Neural cell (in vitro differentiated cells): Measurements from ENCODE around the gene RECK. TPM values are rescaled to one million over a fixed set of nuclear protein-coding genes. Genes with fewer than 3 reads are reported as not detected.

Experiments used
- H2AFZ ChIP-seq: fragments of 200-600, 300-800 bp; sonication (generic), shearing (Covaris generic); 2 replicates; pipeline ENCODE4 v1.6.0; 2014; ENCODE audit warnings: low read depth, mild to moderate bottlenecking, antibody characterized with exemption, low read length, moderate library complexity
- H3F3A ChIP-seq: fragments of 200-600 bp; shearing (Covaris generic); 2 replicates; pipeline ENCODE4 v1.6.1; 2016; ENCODE audit warnings: mild to moderate bottlenecking, moderate library complexity, mixed read lengths, antibody characterized with exemption, low read length; ENCODE audit not compliant: insufficient read depth, poor library complexity, severe bottlenecking
- H3K27ac ChIP-seq: fragments of 200-600, 300-800 bp; sonication (generic), shearing (Covaris generic); 2 replicates; pipeline ENCODE4 v1.5.1; 2014; ENCODE audit warnings: mild to moderate bottlenecking, low read length, moderate library complexity
- H3K27me3 ChIP-seq: fragments of 300-800, 200-600 bp; sonication (generic), shearing (Covaris generic); 2 replicates; pipeline ENCODE4 v1.6.0; 2014; ENCODE audit warnings: mild to moderate bottlenecking, low read depth, low read length, moderate library complexity; ENCODE audit not compliant: insufficient read depth
- H3K36me3 ChIP-seq: fragments of 300-800, 200-600 bp; sonication (generic), shearing (Covaris generic); 2 replicates; pipeline ENCODE4 v1.5.1; 2014; ENCODE audit warnings: mild to moderate bottlenecking, antibody characterized with exemption, low read length, moderate library complexity; ENCODE audit not compliant: insufficient read depth
- H3K4me2 ChIP-seq: fragments of 300-800, 200-600 bp; sonication (generic), shearing (Covaris generic); 2 replicates; pipeline ENCODE4 v1.6.0; 2014; ENCODE audit warnings: mild to moderate bottlenecking, low read length
- H3K4me3 ChIP-seq: fragments of 300-800, 200-600 bp; sonication (generic), shearing (Covaris generic); 2 replicates; pipeline ENCODE4 v1.5.1; 2014; ENCODE audit warnings: mild to moderate bottlenecking, low read length, moderate library complexity
- H3K79me2 ChIP-seq: fragments of 200-600 bp; shearing (Covaris generic); replicated peaks from 2 replicates; pipeline ENCODE4 v1.6.0; 2014; ENCODE audit warnings: mild to moderate bottlenecking, low read length, moderate library complexity; ENCODE audit not compliant: insufficient read depth
- H3K9ac ChIP-seq: fragments of 300-800, 200-600 bp; sonication (generic), shearing (Covaris generic); 2 replicates; pipeline ENCODE4 v1.6.1; 2016; ENCODE audit warnings: mild to moderate bottlenecking, low read length, mixed read lengths
- H3K9me2 ChIP-seq: fragments of 200-600 bp; shearing (Covaris generic); 2 replicates; pipeline ENCODE4 v1.6.1; 2016; ENCODE audit warnings: mild to moderate bottlenecking, low read length, mixed read lengths; ENCODE audit not compliant: insufficient read depth
- H3K9me3 ChIP-seq: fragments of 200-600, 300-800 bp; sonication (generic), shearing (Covaris generic); 2 replicates; pipeline ENCODE4 v1.6.1; 2016; ENCODE audit warnings: mild to moderate bottlenecking, mixed run types, low read length, moderate library complexity, mixed read lengths
- H4K20me1 ChIP-seq: fragments of 200-600 bp; shearing (Covaris generic); 2 replicates; pipeline ENCODE4 v1.6.1; 2016; ENCODE audit warnings: mild to moderate bottlenecking, mixed run types; ENCODE audit not compliant: insufficient read depth
- CTCF ChIP-seq: fragments of 450-650 bp; IDR thresholded peaks from 2 replicates; pipeline ENCODE4 v1.5.1; 2014; ENCODE audit warnings: antibody characterized with exemption, mild to moderate bottlenecking, moderate library complexity; ENCODE audit not compliant: poor library complexity, severe bottlenecking
- EP300 ChIP-seq: fragments of 450-650 bp; conservative IDR thresholded peaks from 2 replicates; pipeline ENCODE4 v1.6.1; 2014; ENCODE audit warnings: antibody characterized with exemption, mild to moderate bottlenecking, moderate library complexity; ENCODE audit not compliant: poor library complexity, severe bottlenecking
- EZH2 ChIP-seq: fragments of 200-600, 300-800 bp; shearing (Covaris generic), sonication (generic); IDR thresholded peaks from 2 replicates; pipeline ENCODE4 v1.6.1; 2014; ENCODE audit warnings: antibody characterized with exemption, low read length, borderline replicate concordance, mild to moderate bottlenecking; ENCODE audit not compliant: insufficient read depth, poor library complexity, severe bottlenecking
- MXI1 ChIP-seq: fragments of 450-650 bp; conservative IDR thresholded peaks from 2 replicates; pipeline ENCODE4 v1.6.1; 2014; ENCODE audit warnings: antibody characterized with exemption, mild to moderate bottlenecking; ENCODE audit not compliant: poor library complexity, severe bottlenecking
- POLR2AphosphoS5 ChIP-seq: IDR thresholded peaks from 2 replicates; pipeline ENCODE4 v1.6.1; 2012
- RAD21 ChIP-seq: fragments of 450-650 bp; conservative IDR thresholded peaks from 2 replicates; pipeline ENCODE4 v1.6.1; 2014; ENCODE audit warnings: antibody characterized with exemption, mild to moderate bottlenecking, moderate library complexity
- REST ChIP-seq: IDR thresholded peaks from 2 replicates; pipeline ENCODE4 v1.6.1; 2012; ENCODE audit warnings: borderline replicate concordance
- SMC3 ChIP-seq: fragments of 450-650 bp; conservative IDR thresholded peaks from 2 replicates; pipeline ENCODE4 v1.6.1; 2014; ENCODE audit warnings: antibody characterized with exemption, mild to moderate bottlenecking, moderate library complexity; ENCODE audit not compliant: poor library complexity
- TAF1 ChIP-seq: IDR thresholded peaks from 2 replicates; pipeline ENCODE4 v1.6.1; 2012; ENCODE audit warnings: low read depth
- polyA plus RNA-seq: library from polyadenylated mRNA; depleted of rRNA; stranded (reverse); fragments of >200 nt; gene quantifications from 2 replicates; pipeline ENCODE4 v1.2.3, GENCODE V29; 2014

RECK gene
- polyA plus RNA-seq, 1 donor from 2014 or later, result 6.9 TPM

- Histone ChIP-seq H3K4me3 (no peak overlapping the region), H3K4me2 (no peak overlapping the region), H3K27ac (no peak overlapping the region), H3K9me3 (no peaks in the 10 kb centered on the region), H2AFZ (no peak overlapping the region), H4K20me1 (no peaks in the 10 kb centered on the region), H3K9ac (no peak overlapping the region), H3K36me3 (no peaks in the 10 kb centered on the region), H3K27me3 (no peaks in the 10 kb centered on the region), H3F3A (no peaks in the 10 kb centered on the region), H3K9me2 (no peaks in the 10 kb centered on the region), H3K79me2 (no peaks in the 10 kb centered on the region)
- TF ChIP-seq TAF1, result no peak
- TF ChIP-seq POLR2AphosphoS5, result no peak
- TF ChIP-seq EP300, result no peak
- TF ChIP-seq REST, result no peak
- no peak for TF ChIP-seq SMC3
- TF ChIP-seq EZH2, result no peak
- no peak for TF ChIP-seq RAD21
- no peak for TF ChIP-seq MXI1
Observed at GRCh38 chr9:36092014-36092413, 55.3 kb downstream of the RECK start.

- no peaks in the 10 kb centered on the region for H3K9me3 ChIP-seq
- no peaks in the 10 kb centered on the region for H3K27me3 ChIP-seq
- H3F3A ChIP-seq, result no peaks in the 10 kb centered on the region
- TF ChIP-seq MXI1 (no peak), TAF1 (no peak), SMC3 (no peak), EP300 (no peak), RAD21 (no peak), POLR2AphosphoS5 (no peak), REST (no peak), CTCF (no peak), EZH2 (no peak)
- no peaks in the 10 kb centered on the region for H4K20me1 ChIP-seq
- no peaks in the 10 kb centered on the region for H3K36me3 ChIP-seq
- no peaks in the 10 kb centered on the region for H3K79me2 ChIP-seq
- no peak overlapping the region for H3K4me3 ChIP-seq
- no peak overlapping the region for H3K9ac ChIP-seq
- no peak overlapping the region for H3K27ac ChIP-seq
- H2AFZ ChIP-seq, result no peak overlapping the region
- H3K4me2 ChIP-seq, result no peak overlapping the region
- no peaks in the 10 kb centered on the region for H3K9me2 ChIP-seq
Observed at GRCh38 chr9:36092509-36093215, 55.9 kb downstream of the RECK start.
